Tibial artery (tissue), 4 donors: Measurements from ENCODE around the gene PARP1.

Experiments used
- DNase-seq, 2 donors: peaks; one replicate each; pipeline ENCODE4 v3.0.0-alpha.2; 2019
- H3K27ac ChIP-seq, 2 donors: fragments of 200-600 bp; sonication (generic) in 1 of 2; 1 replicate in 1 of 2; 2 replicates in 1 of 2; pipeline ENCODE4 v1.5.1; 2018 to 2019; ENCODE audit warnings: mild to moderate bottlenecking in 1 of 2
- H3K27me3 ChIP-seq, 2 donors: fragments of 200-600 bp; sonication (generic) in 1 of 2; one replicate each; pipeline versions ENCODE4 v1.5.1 to v1.6.0; 2016 to 2019
- H3K36me3 ChIP-seq, 3 donors: fragments of 200-600 bp; sonication (generic) in 2 of 3; one replicate each; pipeline ENCODE4 v1.5.1; 2016 to 2019; ENCODE audit warnings: mild to moderate bottlenecking in 2 of 3
- H3K4me1 ChIP-seq, 4 donors: fragments of 200-600 bp; sonication (generic) in 2 of 4; 1 replicate in 3 of 4; 2 replicates in 1 of 4; pipeline ENCODE4 v1.5.1; 2016 to 2019
- H3K4me3 ChIP-seq, 2 donors: fragments of 200-600 bp; sonication (generic) in 1 of 2; 1 replicate in 1 of 2; 2 replicates in 1 of 2; pipeline ENCODE4 v1.5.1; 2018 to 2019; ENCODE audit warnings: mild to moderate bottlenecking in 2 of 2
- H3K9me3 ChIP-seq, 3 donors: fragments of 200-600 bp; sonication (generic) in 1 of 3; one replicate each; pipeline ENCODE4 v1.5.1; 2016 to 2019
- intact Hi-C: fragments of 100-400 bp; cut with DNase I; formaldehyde crosslinking; loops from one replicate; pipeline ENCODE4 v1.15.0; 2023; ENCODE audit warnings: low total_unique reads
- TF ChIP-seq, protein P1 (sequence below), 2 experiments: fragments of 200-600 bp in 1 of 2; fragments of 450-650 bp in 1 of 2; IDR thresholded peaks; one replicate each; pipeline ENCODE4 v1.5.1; 2017 to 2019; ENCODE audit warnings: antibody characterized with exemption in 2 of 2, mild to moderate bottlenecking in 1 of 2, moderate library complexity in 1 of 2

The PARP1 gene

DNA sequence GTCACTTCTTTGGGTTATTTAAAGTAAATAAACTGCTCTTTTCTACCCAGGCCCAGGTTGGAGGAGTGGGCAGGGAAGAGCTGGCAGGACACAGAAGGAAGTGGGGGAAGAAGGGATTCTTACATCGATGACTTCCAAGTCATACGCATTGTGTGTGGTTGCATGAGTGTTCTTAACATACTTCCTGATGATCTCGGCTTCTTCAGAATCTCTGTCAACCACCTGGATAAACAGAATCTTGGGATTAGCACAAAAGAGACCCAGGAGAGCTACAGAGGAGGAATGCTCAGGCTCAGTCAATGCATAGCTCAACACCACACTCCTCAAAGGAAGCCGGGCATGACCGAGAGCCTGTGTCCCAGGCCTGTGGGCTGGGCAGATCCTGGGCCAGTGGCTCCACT, 42.1 kb downstream of the PARP1 start:
- DNase-seq: no peak
- Histone ChIP-seq H3K27ac (no peak overlapping the region), H3K36me3 (peaks cover 97 to 100% (median 97%) of the 10 kb centered on the region in 3 donors), H3K27me3 (no peaks in the 10 kb centered on the region), H3K4me1 (no peaks in the 10 kb centered on the region), H3K4me3 (no peak overlapping the region), H3K9me3 (no peaks in the 10 kb centered on the region)
- intact Hi-C loops: no loop called here
- TF ChIP-seq, protein P1, sequence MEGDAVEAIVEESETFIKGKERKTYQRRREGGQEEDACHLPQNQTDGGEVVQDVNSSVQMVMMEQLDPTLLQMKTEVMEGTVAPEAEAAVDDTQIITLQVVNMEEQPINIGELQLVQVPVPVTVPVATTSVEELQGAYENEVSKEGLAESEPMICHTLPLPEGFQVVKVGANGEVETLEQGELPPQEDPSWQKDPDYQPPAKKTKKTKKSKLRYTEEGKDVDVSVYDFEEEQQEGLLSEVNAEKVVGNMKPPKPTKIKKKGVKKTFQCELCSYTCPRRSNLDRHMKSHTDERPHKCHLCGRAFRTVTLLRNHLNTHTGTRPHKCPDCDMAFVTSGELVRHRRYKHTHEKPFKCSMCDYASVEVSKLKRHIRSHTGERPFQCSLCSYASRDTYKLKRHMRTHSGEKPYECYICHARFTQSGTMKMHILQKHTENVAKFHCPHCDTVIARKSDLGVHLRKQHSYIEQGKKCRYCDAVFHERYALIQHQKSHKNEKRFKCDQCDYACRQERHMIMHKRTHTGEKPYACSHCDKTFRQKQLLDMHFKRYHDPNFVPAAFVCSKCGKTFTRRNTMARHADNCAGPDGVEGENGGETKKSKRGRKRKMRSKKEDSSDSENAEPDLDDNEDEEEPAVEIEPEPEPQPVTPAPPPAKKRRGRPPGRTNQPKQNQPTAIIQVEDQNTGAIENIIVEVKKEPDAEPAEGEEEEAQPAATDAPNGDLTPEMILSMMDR (IDR thresholded peaks at IDR 0.05): no peak

DNA sequence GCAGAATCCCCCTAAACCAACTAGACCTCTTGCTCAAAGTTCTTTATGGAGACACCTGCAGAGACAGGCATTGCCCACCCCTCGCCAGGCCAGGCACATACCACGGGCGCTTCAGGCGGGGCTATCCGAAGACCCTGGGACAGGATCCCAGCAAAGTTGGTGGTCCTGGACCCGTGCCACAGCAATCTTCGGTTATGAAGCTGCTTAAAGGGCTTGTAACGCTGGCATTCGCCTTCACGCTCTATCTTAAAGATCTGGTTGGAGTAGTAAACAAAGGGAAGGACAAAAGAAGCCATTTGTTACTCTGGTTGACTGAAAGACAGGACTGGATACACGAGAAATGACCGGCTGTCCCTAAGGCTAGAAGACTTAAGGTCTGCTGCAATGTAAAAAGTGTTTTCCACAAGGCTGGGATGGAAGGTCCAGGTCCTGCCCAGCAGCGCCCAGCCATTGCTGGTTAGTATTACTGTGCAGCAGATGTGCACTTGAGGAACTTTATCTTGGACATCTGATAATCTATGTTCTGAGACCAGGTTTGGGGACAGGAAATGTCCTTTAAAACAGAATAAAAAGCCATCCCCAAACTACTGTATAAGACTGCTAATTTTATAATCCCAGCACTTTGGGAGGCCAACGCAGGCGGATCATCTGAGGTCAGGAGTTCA, 42.9 kb downstream of the PARP1 start:
- Histone ChIP-seq H3K27ac (no peak overlapping the region), H3K36me3 (peaks cover 98 to 100% (median 98%) of the 10 kb centered on the region in 3 donors), H3K4me1 (no peaks in the 10 kb centered on the region), H3K27me3 (no peaks in the 10 kb centered on the region), H3K9me3 (no peaks in the 10 kb centered on the region), H3K4me3 (no peak overlapping the region)
- DNase-seq: no peak
- TF ChIP-seq, protein P1 (IDR thresholded peaks at IDR 0.05): no peak
- intact Hi-C loops: no loop called here

DNA sequence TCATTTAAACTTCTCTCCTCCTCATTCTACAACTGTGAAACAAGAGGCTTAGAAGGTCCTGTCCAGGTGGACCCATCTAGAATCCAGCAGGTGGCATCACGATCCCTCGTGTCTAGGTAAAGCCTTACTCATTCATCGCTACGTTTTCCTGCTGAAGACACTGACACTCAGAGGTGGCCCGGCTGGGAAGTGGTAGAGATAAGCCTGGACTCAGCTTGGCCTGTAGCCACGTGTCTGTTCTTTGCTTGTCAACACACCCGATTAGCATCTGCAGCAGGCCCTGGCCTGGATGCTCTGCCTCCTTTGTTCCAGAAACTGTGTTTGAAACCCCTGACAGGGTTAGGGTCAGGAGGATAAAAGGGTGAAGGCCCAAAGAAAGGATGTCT, 43.4 kb downstream of the PARP1 start:
- Histone ChIP-seq H3K4me1 (no peaks in the 10 kb centered on the region), H3K27me3 (no peaks in the 10 kb centered on the region), H3K9me3 (no peaks in the 10 kb centered on the region), H3K27ac (no peak overlapping the region), H3K4me3 (no peak overlapping the region), H3K36me3 (peaks cover 94 to 100% (median 98%) of the 10 kb centered on the region in 3 donors)
- TF ChIP-seq, protein P1 (IDR thresholded peaks at IDR 0.05): no peak
- DNase-seq: no peak
- intact Hi-C loops: no loop called here

DNA sequence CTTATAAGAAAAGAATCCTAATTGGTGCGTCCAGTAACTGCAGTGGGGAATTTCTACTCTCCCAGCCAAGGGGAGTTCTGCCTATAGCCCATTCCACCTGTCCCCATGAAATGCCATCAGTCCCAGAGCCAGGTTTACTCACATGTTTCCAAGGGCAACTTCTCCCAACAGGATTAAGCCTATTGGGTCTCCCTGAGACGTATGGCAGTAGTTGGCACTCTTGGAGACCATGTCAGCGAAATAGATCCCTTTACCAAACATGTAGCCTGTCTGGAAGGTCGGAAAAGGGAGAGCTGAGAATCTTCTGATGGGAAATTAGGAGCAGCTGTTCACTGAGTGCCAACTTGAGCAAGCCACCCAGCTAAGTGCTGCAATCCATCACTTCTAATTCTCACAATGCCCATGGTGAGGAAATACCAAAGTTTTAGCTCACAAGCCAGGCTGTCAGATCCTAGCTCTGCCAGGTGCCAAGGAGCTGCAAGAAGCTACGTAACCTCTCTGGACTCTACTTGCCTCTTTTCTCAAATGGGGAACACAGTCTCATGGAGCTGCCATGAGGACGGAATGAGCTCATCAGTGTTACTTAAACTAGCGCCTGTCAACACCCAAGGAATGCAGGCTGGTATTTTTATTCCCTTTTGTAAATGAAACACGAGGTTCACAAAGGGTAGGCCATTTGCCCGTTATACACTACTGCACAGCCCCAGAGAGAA, 43.9 kb downstream of the PARP1 start:
- Histone ChIP-seq H3K36me3 (peaks cover 92 to 100% (median 98%) of the 10 kb centered on the region in 3 donors), H3K4me1 (no peaks in the 10 kb centered on the region), H3K27ac (no peak overlapping the region), H3K4me3 (no peak overlapping the region), H3K27me3 (no peaks in the 10 kb centered on the region), H3K9me3 (no peaks in the 10 kb centered on the region)
- TF ChIP-seq, protein P1 (IDR thresholded peaks at IDR 0.05): no peak
- no peak for DNase-seq
- intact Hi-C loops: no loop called here

DNA sequence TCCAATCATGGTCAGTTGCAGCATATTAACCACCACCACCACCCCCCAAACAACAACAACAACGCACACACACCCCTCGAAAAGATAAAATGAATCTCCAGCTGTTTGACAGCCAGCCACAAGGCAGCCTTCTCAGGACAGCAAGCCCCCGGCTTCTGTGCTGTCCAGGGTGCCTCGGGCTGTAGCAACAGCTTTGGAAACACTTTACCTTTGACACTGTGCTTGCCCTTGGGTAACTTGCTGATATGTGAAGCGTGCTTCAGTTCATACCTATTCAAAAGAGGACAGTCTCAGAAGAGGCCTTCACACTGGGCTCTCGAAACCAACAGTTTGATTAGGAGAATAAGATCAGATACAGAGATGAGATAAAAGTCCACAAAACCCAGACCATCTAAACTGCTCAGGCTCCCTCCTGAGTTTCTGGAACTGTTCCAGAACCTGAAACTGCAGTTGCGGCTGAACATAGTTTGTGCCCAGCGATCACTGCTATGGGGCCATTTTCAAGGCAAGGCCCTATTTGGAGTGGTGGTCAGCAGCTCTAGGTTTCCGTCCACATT, 44.9 kb downstream of the PARP1 start:
- TF ChIP-seq, protein P1 (IDR thresholded peaks at IDR 0.05): no peak
- no peak overlapping the region for H3K27ac ChIP-seq
- H3K4me3 ChIP-seq: no peak overlapping the region
- H3K9me3 ChIP-seq: no peaks in the 10 kb centered on the region
- DNase-seq: no peak
- peaks cover 91 to 97% (median 91%) of the 10 kb centered on the region in 3 donors for H3K36me3 ChIP-seq
- intact Hi-C loops: no loop called here
- H3K27me3 ChIP-seq: no peaks in the 10 kb centered on the region
- no peaks in the 10 kb centered on the region for H3K4me1 ChIP-seq
